ENCODE measurements around the gene RPS6KL1.

The RPS6KL1 gene

GRCh38 chr14:74864198-74864597 lies 58.9 kb downstream of the RPS6KL1 start:
- no peak for DNase-seq (ENCODE audit: low spot score)
- Histone ChIP-seq H4K91ac (ENCODE audit: low read depth, low read length, poor library complexity) (no peak overlapping the region), H3K4me1 (ENCODE audit: control insufficient read depth in 2 of 2, insufficient read depth in 1 of 2, low read depth in 1 of 2, low read length in 2 of 2) (no peaks in the 10 kb centered on the region), H3K4me2 (ENCODE audit: insufficient read depth, low read length, poor library complexity, severe bottlenecking) (no peak overlapping the region), H3K4me3 (ENCODE audit: low read length in 2 of 2) (no peak overlapping the region), H3K27ac (replicated peaks; ENCODE audit: low read length) (no peak overlapping the region), H2BK5ac (ENCODE audit: low read length) (no peak overlapping the region), H3K27me3 (ENCODE audit: control insufficient read depth in 3 of 3, insufficient read depth in 3 of 3, low read depth in 1 of 3, low read length in 3 of 3) (peaks cover 0 to 9% (median 0%) of the 10 kb centered on the region in 3 experiments), H2BK12ac (ENCODE audit: low read length) (no peak overlapping the region), H3K18ac (ENCODE audit: low read length) (no peak overlapping the region), H2BK15ac (ENCODE audit: low read length) (no peak overlapping the region), H3K9me3 (replicated peaks in 1 of 2; ENCODE audit: control insufficient read depth in 2 of 2, insufficient read depth in 1 of 2, low read depth in 1 of 2, low read length in 2 of 2) (no peaks in the 10 kb centered on the region), H2BK120ac (ENCODE audit: low read depth, low read length) (no peak overlapping the region), H3K14ac (ENCODE audit: low read length) (no peak overlapping the region), H3K9ac (ENCODE audit: low read depth, low read length, poor library complexity) (no peak overlapping the region), H3K23ac (ENCODE audit: low read depth, low read length, poor library complexity) (no peak overlapping the region), H3K36me3 (replicated peaks in 1 of 2; ENCODE audit: control insufficient read depth in 2 of 2, insufficient read depth in 2 of 2, low read length in 2 of 2) (no peaks in the 10 kb centered on the region), H2AFZ (ENCODE audit: low read length) (no peak overlapping the region), H3K4ac (ENCODE audit: low read length) (no peak overlapping the region), H4K8ac (ENCODE audit: low read depth, low read length) (no peak overlapping the region), H3K79me1 (ENCODE audit: low read depth, low read length) (no peaks in the 10 kb centered on the region), H2AK5ac (ENCODE audit: low read depth, low read length) (no peak overlapping the region)
- WGBS, 2 donors (ENCODE audit: extremely low coverage in 2 of 2, insufficient read length in 2 of 2, insufficient replicate concordance in 1 of 2), result no CpG with 5 or more reads among the region's 9 CpGs

DNA sequence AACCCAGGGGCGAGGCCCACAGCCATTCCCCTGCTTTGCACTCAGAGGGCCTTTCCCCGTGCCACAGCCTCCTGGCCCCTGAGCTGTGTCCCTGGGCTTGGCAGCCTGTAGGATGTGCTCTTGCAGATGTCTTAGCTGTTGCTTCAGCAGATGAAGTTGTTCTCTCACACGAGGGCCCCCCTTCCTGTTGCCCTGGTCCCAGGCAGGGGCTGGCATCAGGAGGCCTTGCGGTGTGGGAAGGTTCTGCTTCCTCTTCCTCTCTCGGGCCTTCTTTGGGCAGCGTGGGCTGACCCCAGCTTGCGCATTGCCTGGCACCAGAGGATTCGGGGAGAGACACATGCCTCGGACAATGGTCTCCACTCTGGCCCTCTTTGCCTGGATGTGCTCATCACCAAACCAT lies 59.8 kb downstream of the RPS6KL1 start:
- no CpG with 5 or more reads among the region's 9 CpGs for WGBS, 2 donors (ENCODE audit: extremely low coverage in 2 of 2, insufficient read length in 2 of 2, insufficient replicate concordance in 1 of 2)
- Histone ChIP-seq H3K79me1 (ENCODE audit: low read depth, low read length) (no peaks in the 10 kb centered on the region), H3K4me3 (ENCODE audit: low read length in 2 of 2) (no peak overlapping the region), H3K4me2 (ENCODE audit: insufficient read depth, low read length, poor library complexity, severe bottlenecking) (no peak overlapping the region), H2AFZ (ENCODE audit: low read length) (peak overlapping the region; percentile 15), H3K9me3 (replicated peaks in 1 of 2; ENCODE audit: control insufficient read depth in 2 of 2, insufficient read depth in 1 of 2, low read depth in 1 of 2, low read length in 2 of 2) (no peaks in the 10 kb centered on the region), H2BK5ac (ENCODE audit: low read length) (peak overlapping the region; percentile 25), H3K36me3 (replicated peaks in 1 of 2; ENCODE audit: control insufficient read depth in 2 of 2, insufficient read depth in 2 of 2, low read length in 2 of 2) (no peaks in the 10 kb centered on the region), H4K91ac (ENCODE audit: low read depth, low read length, poor library complexity) (no peak overlapping the region), H2BK120ac (ENCODE audit: low read depth, low read length) (no peak overlapping the region), H4K8ac (ENCODE audit: low read depth, low read length) (no peak overlapping the region), H3K27ac (replicated peaks; ENCODE audit: low read length) (no peak overlapping the region), H2BK15ac (ENCODE audit: low read length) (no peak overlapping the region), H3K14ac (ENCODE audit: low read length) (no peak overlapping the region), H3K23ac (ENCODE audit: low read depth, low read length, poor library complexity) (no peak overlapping the region), H3K4me1 (ENCODE audit: control insufficient read depth in 2 of 2, insufficient read depth in 1 of 2, low read depth in 1 of 2, low read length in 2 of 2) (no peaks in the 10 kb centered on the region), H2BK12ac (ENCODE audit: low read length) (no peak overlapping the region), H3K27me3 (ENCODE audit: control insufficient read depth in 3 of 3, insufficient read depth in 3 of 3, low read depth in 1 of 3, low read length in 3 of 3) (peaks cover 0 to 9% (median 0%) of the 10 kb centered on the region in 3 experiments), H3K4ac (ENCODE audit: low read length) (no peak overlapping the region), H3K9ac (ENCODE audit: low read depth, low read length, poor library complexity) (no peak overlapping the region), H3K18ac (ENCODE audit: low read length) (peak overlapping the region; percentile 25), H2AK5ac (ENCODE audit: low read depth, low read length) (no peak overlapping the region)
- DNase-seq (ENCODE audit: low spot score), result no peak

- H3K4me2 ChIP-seq (ENCODE audit: insufficient read depth, low read length, poor library complexity, severe bottlenecking), result no peak overlapping the region
- H2AFZ ChIP-seq (ENCODE audit: low read length), result no peak overlapping the region
- H2BK12ac ChIP-seq (ENCODE audit: low read length), result no peak overlapping the region
- no peak overlapping the region for H3K4ac ChIP-seq (ENCODE audit: low read length)
- H3K27ac ChIP-seq (replicated peaks; ENCODE audit: low read length), result no peak overlapping the region
- WGBS, 2 donors (ENCODE audit: extremely low coverage in 2 of 2, insufficient read length in 2 of 2, insufficient replicate concordance in 1 of 2), result no CpG with 5 or more reads among the region's 3 CpGs
- no peak overlapping the region for H2BK120ac ChIP-seq (ENCODE audit: low read depth, low read length)
- H3K4me1 ChIP-seq (ENCODE audit: control insufficient read depth in 2 of 2, insufficient read depth in 1 of 2, low read depth in 1 of 2, low read length in 2 of 2), result no peaks in the 10 kb centered on the region
- no peak for DNase-seq (ENCODE audit: low spot score)
- H3K23ac ChIP-seq (ENCODE audit: low read depth, low read length, poor library complexity), result no peak overlapping the region
- H4K8ac ChIP-seq (ENCODE audit: low read depth, low read length), result no peak overlapping the region
- no peak overlapping the region for H2BK5ac ChIP-seq (ENCODE audit: low read length)
- H3K18ac ChIP-seq (ENCODE audit: low read length), result no peak overlapping the region
- no peak overlapping the region for H3K14ac ChIP-seq (ENCODE audit: low read length)
- no peak overlapping the region for H3K9ac ChIP-seq (ENCODE audit: low read depth, low read length, poor library complexity)
- peaks cover 0 to 3% (median 0%) of the 10 kb centered on the region in 3 experiments for H3K27me3 ChIP-seq (ENCODE audit: control insufficient read depth in 3 of 3, insufficient read depth in 3 of 3, low read depth in 1 of 3, low read length in 3 of 3)
- H3K79me1 ChIP-seq (ENCODE audit: low read depth, low read length), result no peaks in the 10 kb centered on the region
- no peaks in the 10 kb centered on the region for H3K36me3 ChIP-seq (replicated peaks in 1 of 2; ENCODE audit: control insufficient read depth in 2 of 2, insufficient read depth in 2 of 2, low read length in 2 of 2)
- no peaks in the 10 kb centered on the region for H3K9me3 ChIP-seq (replicated peaks in 1 of 2; ENCODE audit: control insufficient read depth in 2 of 2, insufficient read depth in 1 of 2, low read depth in 1 of 2, low read length in 2 of 2)
- no peak overlapping the region for H4K91ac ChIP-seq (ENCODE audit: low read depth, low read length, poor library complexity)
- no peak overlapping the region for H2AK5ac ChIP-seq (ENCODE audit: low read depth, low read length)
- no peak overlapping the region for H3K4me3 ChIP-seq (ENCODE audit: low read length in 2 of 2)
- no peak overlapping the region for H2BK15ac ChIP-seq (ENCODE audit: low read length)
Measured at GRCh38 chr14:74861734-74862090, 61.3 kb downstream of the RPS6KL1 start.

GRCh38 chr14:74860899-74861733 lies 61.9 kb downstream of the RPS6KL1 start:
- peak; percentile 88 for DNase-seq (ENCODE audit: low spot score)
- H3K79me1 ChIP-seq (ENCODE audit: low read depth, low read length), result no peaks in the 10 kb centered on the region
- no peak overlapping the region for H2AFZ ChIP-seq (ENCODE audit: low read length)
- no peak overlapping the region for H3K18ac ChIP-seq (ENCODE audit: low read length)
- no peak overlapping the region for H3K4me3 ChIP-seq (ENCODE audit: low read length in 2 of 2)
- H3K4me2 ChIP-seq (ENCODE audit: insufficient read depth, low read length, poor library complexity, severe bottlenecking), result no peak overlapping the region
- H3K4ac ChIP-seq (ENCODE audit: low read length), result no peak overlapping the region
- H2AK5ac ChIP-seq (ENCODE audit: low read depth, low read length), result no peak overlapping the region
- H3K4me1 ChIP-seq (ENCODE audit: control insufficient read depth in 2 of 2, insufficient read depth in 1 of 2, low read depth in 1 of 2, low read length in 2 of 2), result no peaks in the 10 kb centered on the region
- H3K36me3 ChIP-seq (replicated peaks in 1 of 2; ENCODE audit: control insufficient read depth in 2 of 2, insufficient read depth in 2 of 2, low read length in 2 of 2), result no peaks in the 10 kb centered on the region
- no peak overlapping the region for H2BK15ac ChIP-seq (ENCODE audit: low read length)
- H3K9ac ChIP-seq (ENCODE audit: low read depth, low read length, poor library complexity), result no peak overlapping the region
- no peak overlapping the region for H2BK12ac ChIP-seq (ENCODE audit: low read length)
- no peak overlapping the region for H3K23ac ChIP-seq (ENCODE audit: low read depth, low read length, poor library complexity)
- no peak overlapping the region for H4K8ac ChIP-seq (ENCODE audit: low read depth, low read length)
- peaks cover 0 to 3% (median 0%) of the 10 kb centered on the region in 3 experiments for H3K27me3 ChIP-seq (ENCODE audit: control insufficient read depth in 3 of 3, insufficient read depth in 3 of 3, low read depth in 1 of 3, low read length in 3 of 3)
- H3K9me3 ChIP-seq (replicated peaks in 1 of 2; ENCODE audit: control insufficient read depth in 2 of 2, insufficient read depth in 1 of 2, low read depth in 1 of 2, low read length in 2 of 2), result no peaks in the 10 kb centered on the region
- no peak overlapping the region for H2BK5ac ChIP-seq (ENCODE audit: low read length)
- no peak overlapping the region for H3K27ac ChIP-seq (replicated peaks; ENCODE audit: low read length)
- H4K91ac ChIP-seq (ENCODE audit: low read depth, low read length, poor library complexity), result no peak overlapping the region
- no CpG with 5 or more reads among the region's 7 CpGs for WGBS, 2 donors (ENCODE audit: extremely low coverage in 2 of 2, insufficient read length in 2 of 2, insufficient replicate concordance in 1 of 2)
- no peak overlapping the region for H2BK120ac ChIP-seq (ENCODE audit: low read depth, low read length)
- no peak overlapping the region for H3K14ac ChIP-seq (ENCODE audit: low read length)
